Activated CD8-positive, alpha-beta memory T cell treated with anti-CD3 and anti-CD28 coated beads for 4 hours (primary cell): ENCODE measurements around the gene SPINK5.

Experiments used
- DNase-seq, 2 donors: peaks; one replicate each; pipeline ENCODE4 v3.0.0-alpha.2; 2020; ENCODE audit warnings: low read depth in 2 of 2

The SPINK5 gene

DNA sequence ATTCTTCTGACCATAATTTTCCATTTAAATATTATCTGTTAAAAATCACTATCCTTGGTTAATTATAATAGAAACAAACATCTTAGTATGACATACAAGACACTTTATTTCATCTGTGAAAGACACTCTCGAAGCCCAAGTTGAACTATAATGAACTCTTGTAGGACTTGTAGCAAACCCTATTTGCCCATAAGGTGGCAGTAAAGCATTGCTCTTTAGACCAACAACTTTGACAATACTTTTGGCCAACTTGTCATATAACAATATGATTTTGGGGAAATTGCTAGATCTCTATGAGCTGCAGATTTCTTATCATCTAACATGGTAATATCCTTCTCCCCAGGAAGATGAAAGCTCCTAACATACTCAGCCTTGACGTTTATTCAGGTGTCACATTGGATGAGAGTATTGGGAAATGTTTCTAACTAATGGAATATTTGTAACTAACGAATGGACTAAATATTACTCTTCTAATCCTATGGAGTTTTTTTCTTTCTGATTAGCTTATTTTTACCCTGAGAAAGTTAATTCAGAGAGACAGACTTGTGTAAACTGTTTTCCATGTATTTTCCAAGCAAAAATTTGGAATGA lies 115.5 kb downstream of the SPINK5 start:
- DNase-seq, result no peak

DNA sequence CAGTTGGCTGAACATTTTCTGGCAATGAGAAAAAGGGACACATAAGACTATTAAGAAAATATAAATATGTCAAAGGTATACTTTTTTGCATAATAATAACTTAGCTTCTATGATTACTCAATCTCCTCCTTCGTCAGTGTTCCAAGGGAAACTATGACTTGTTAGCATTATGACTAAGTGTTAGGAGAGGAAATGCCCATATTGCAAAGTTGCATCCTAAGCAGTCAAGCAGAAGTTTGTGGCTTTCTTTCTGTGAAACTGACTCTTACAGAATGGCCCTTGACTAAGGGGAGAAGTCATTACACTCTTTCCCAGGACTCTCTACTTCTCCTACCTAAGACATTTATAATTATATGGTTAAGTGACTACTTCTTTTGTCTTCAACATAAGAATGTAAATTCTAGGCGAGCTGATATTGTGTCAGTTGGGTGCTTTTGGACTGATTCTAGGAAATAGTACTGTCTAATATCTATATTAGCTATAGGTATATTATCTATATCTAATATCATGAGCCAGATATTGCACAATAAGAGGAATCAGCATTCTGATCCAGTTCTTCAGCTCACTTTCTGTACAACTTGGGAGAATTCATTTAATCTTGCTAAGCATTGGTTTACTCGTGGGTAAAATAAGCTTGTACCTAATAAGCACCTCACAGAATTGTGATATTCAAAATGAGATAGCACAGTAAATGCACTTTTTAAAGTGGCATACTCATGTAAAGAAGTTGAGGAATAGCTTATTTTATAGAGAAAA lies 122.6 kb downstream of the SPINK5 start:
- no peak for DNase-seq
